ENCODE data around the gene CCNJ.

GRCh38 chr10:96097865-96098264 lies 54.5 kb downstream of the CCNJ start:
- TF ChIP-seq EZH2phosphoT487 (IDR thresholded peaks at IDR 0.05; ENCODE audit: low read depth), result no peak
- no peak for TF ChIP-seq CTCF (IDR thresholded peaks at IDR 0.05; ENCODE audit: low read depth, low read length)

All from OCI-LY3 (cell line).